Activated CD8-positive, alpha-beta memory T cell treated with anti-CD3 and anti-CD28 coated beads for 1 hour (primary cell): ENCODE data around the gene PRDM5.
"Not testable (repeated sequence)": the region's sequence is repeated elsewhere in the genome, so short reads cannot be mapped to it uniquely, and the experiment has no call there.

Source experiments
- DNase-seq, 2 donors: peaks; one replicate each; pipeline ENCODE4 v3.0.0-alpha.2; 2020; ENCODE audit warnings: low read depth in 1 of 2; ENCODE audit errors: extremely low read depth in 1 of 2

Gene PRDM5

GRCh38 chr4:120664851-120665250 is 257.7 kb downstream of the PRDM5 start:
- DNase-seq = no peak

GRCh38 chr4:120659616-120660170 is 262.8 kb downstream of the PRDM5 start:
- no peak for DNase-seq

- no peak for DNase-seq
Observed at GRCh38 chr4:120658772-120659171, 263.8 kb downstream of the PRDM5 start.

GRCh38 chr4:120653804-120654573 is 268.5 kb downstream of the PRDM5 start:
- DNase-seq = no peak

GRCh38 chr4:120648336-120648735 is 274.2 kb downstream of the PRDM5 start:
- DNase-seq = not testable (repeated sequence)
